Chondrocyte (in vitro differentiated cells): ENCODE data around the gene RTP5. TPM values are rescaled to one million over a fixed set of nuclear protein-coding genes. Genes with fewer than 3 reads are reported as not detected.

Experiments
- DNase-seq: peaks from one replicate; pipeline ENCODE4 v3.0.0; 2021; ENCODE audit warnings: mixed read lengths, low spot score
- H3K27ac Mint-ChIP-seq: one replicate; pipeline ENCODE4 v1.8.0; 2021; ENCODE audit warnings: mild to moderate bottlenecking, moderate library complexity, mixed read lengths; ENCODE audit not compliant: unreplicated experiment
- H3K27me3 Mint-ChIP-seq: 2 replicates; pipeline ENCODE4 v1.8.0; 2021; ENCODE audit warnings: low read depth, mixed read lengths
- H3K36me3 Mint-ChIP-seq: 2 replicates; pipeline ENCODE4 v1.8.0; 2021; ENCODE audit warnings: low read depth, mixed read lengths
- H3K4me1 Mint-ChIP-seq: 2 replicates; pipeline ENCODE4 v1.8.0; 2021; ENCODE audit warnings: low read depth, mild to moderate bottlenecking, mixed read lengths
- H3K4me3 Mint-ChIP-seq: one replicate; pipeline ENCODE4 v1.8.0; 2021; ENCODE audit warnings: mild to moderate bottlenecking, moderate library complexity, mixed read lengths; ENCODE audit not compliant: unreplicated experiment
- H3K9me3 Mint-ChIP-seq: 2 replicates; pipeline ENCODE4 v1.8.0; 2021; ENCODE audit warnings: low read depth, mixed read lengths
- CTCF ChIP-seq: fragments of 200-600 bp; sonication (generic); IDR thresholded peaks from 2 replicates; pipeline ENCODE4 v1.5.0; 2021; ENCODE audit warnings: antibody characterized with exemption, mild to moderate bottlenecking, moderate library complexity
- total RNA-seq: library from RNA; stranded (reverse); gene quantifications from 3 replicates; pipeline ENCODE4 v1.2.1, GENCODE V29; 2021

Gene RTP5
- total RNA-seq, 1 donor from 2014 or later, result not detected

GRCh38 chr2:241897231-241897916 lies 27.8 kb downstream of the RTP5 start:
- H3K4me1 Mint-ChIP-seq, result peaks cover 24% of the 10 kb centered on the region
- DNase-seq, result no peak
- no peaks in the 10 kb centered on the region for H3K36me3 Mint-ChIP-seq
- no peak overlapping the region for H3K27ac Mint-ChIP-seq
- H3K4me3 Mint-ChIP-seq, result no peak overlapping the region
- TF ChIP-seq CTCF, result no peak
- H3K9me3 Mint-ChIP-seq, result no peaks in the 10 kb centered on the region
- peaks cover under 1% of the 10 kb centered on the region for H3K27me3 Mint-ChIP-seq

- no peaks in the 10 kb centered on the region for H3K27me3 Mint-ChIP-seq
- no peaks in the 10 kb centered on the region for H3K9me3 Mint-ChIP-seq
- H3K27ac Mint-ChIP-seq, result no peak overlapping the region
- no peak for DNase-seq
- peaks cover 24% of the 10 kb centered on the region for H3K4me1 Mint-ChIP-seq
- no peaks in the 10 kb centered on the region for H3K36me3 Mint-ChIP-seq
- H3K4me3 Mint-ChIP-seq, result no peak overlapping the region
- no peak for TF ChIP-seq CTCF
Measured at GRCh38 chr2:241898463-241899270, 29.1 kb downstream of the RTP5 start.

- Mint-ChIP-seq H3K36me3 (no peaks in the 10 kb centered on the region), H3K4me3 (no peak overlapping the region), H3K27ac (no peak overlapping the region), H3K4me1 (peaks cover 24% of the 10 kb centered on the region), H3K9me3 (no peaks in the 10 kb centered on the region), H3K27me3 (no peaks in the 10 kb centered on the region)
- TF ChIP-seq CTCF, result no peak
- peak; percentile 78 for DNase-seq
Measured at GRCh38 chr2:241900251-241901017, 30.9 kb downstream of the RTP5 start.

- no peaks in the 10 kb centered on the region for H3K27me3 Mint-ChIP-seq
- no peaks in the 10 kb centered on the region for H3K9me3 Mint-ChIP-seq
- H3K4me1 Mint-ChIP-seq, result peaks cover 24% of the 10 kb centered on the region
- H3K27ac Mint-ChIP-seq, result no peak overlapping the region
- no peak for TF ChIP-seq CTCF
- no peak overlapping the region for H3K4me3 Mint-ChIP-seq
- peak; percentile 84 for DNase-seq
- no peaks in the 10 kb centered on the region for H3K36me3 Mint-ChIP-seq
Measured at GRCh38 chr2:241901018-241901380, 31.5 kb downstream of the RTP5 start.
